NCI-H748 (cell line): Measurements from ENCODE around the gene RIMOC1.

Source experiments
- DNase-seq: peaks from one replicate; lab custom pipeline; 2025; ENCODE audit not compliant: unreplicated experiment; lab: John Stamatoyannopoulos, UW

Gene RIMOC1, protein sequence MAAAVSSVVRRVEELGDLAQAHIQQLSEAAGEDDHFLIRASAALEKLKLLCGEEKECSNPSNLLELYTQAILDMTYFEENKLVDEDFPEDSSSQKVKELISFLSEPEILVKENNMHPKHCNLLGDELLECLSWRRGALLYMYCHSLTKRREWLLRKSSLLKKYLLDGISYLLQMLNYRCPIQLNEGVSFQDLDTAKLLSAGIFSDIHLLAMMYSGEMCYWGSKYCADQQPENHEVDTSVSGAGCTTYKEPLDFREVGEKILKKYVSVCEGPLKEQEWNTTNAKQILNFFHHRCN

DNA sequence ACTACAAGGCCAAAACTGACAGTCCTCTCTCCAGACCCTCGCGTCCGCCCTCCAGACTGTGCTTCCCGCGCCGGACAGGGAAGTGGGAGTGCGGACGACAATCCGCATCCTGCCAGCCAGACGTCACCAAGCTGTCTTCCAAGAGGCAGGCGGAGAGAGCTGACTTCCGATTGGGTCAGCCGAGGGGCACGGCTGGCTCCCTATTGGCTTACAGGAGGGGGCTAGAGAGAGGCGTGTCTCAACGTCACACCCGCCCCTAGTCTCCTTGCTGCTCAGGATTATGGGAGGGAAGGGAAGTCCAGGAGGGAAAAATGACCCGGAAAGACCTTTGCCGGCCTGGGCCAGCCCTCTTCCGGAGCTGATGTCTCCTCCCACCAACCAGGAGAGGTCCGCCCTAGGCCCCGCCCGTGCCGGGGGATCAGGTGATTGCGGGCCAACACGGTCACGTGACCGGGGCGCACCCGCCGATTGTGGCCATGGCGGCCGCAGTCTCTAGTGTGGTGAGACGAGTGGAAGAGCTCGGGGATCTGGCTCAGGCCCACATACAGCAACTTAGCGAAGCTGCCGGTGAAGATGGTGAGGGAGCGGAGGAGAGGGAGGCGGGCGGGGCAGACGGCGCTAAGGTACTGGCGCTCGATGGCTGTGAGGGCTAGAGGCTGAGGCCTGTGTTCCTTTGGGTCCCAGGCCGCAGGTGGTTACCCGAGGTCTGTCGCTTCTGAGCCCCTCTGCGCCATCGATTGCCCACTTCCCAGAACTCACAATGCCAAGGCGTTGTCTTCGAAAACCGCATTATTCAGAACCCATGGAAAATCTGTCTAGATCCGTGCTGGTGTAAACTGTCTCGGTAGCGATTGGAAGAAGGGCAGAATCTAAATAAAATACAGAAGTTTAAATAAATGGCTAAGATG, at the start of gene RIMOC1:
RIMOC1 (plus strand) TSS at position 453 of the 908 bp plus-strand sequence; CDS start at position 477, 24 bp downstream.
- DNase-seq: peak; percentile 100

DNA sequence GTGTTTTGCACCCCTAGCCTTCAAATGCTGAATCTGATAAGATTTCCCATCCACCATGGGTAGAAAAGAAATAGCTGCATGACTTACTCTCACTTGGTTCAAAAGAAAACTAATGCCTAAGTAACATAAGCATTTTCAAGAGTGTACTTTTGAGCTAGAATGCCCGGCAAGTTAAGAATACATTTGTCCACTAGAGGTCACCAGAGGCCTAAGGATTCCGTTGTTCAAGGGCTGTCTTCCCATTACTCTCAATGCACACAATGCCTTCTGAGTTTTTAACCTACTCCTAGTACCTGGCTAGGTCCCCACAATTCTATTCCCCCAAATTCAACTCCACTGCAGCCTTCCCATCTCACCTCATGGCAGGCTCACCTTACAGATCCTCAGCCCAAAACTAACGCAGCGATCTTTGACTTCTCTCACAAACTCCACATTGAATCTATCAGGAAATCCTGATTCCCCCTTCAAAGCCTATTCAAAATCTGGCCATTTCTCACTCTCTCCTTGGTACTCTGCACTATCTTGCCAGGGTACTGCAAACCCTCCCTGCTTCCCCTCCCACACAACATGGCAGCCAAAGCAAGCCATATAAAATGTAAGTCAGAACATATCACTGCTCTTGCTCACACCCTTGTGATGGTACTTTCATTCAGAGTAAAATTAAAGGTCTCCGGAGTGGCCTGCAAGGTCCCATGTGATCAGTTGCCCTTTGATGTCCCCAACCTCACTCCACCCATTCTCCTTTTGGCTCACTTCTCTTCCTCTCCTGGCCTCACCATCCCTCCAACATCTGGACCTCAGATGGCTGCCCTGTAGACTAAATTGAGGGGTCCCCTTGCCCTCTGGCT, 47.3 kb upstream of the RIMOC1 start:
- DNase-seq: peak; percentile 86

DNA sequence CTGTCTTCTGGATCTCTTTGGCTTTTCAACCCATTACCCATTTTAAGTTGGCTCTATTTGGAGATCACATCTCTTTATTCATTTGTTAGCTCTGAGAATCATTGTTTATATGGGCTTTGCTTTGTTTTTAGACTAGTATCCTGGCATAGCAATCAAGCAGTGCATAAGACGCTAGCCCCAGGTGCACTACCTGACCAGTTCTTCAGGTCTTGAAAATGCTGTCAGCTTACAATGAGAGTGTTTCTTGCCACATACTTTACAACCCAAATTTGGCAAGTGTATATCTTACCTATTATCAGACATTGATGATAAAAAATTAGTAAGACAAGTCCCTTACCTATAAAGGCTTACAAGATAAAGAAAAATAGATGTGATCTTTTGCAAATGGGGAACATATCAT, 46.2 kb upstream of the RIMOC1 start:
- DNase-seq: no peak

DNA sequence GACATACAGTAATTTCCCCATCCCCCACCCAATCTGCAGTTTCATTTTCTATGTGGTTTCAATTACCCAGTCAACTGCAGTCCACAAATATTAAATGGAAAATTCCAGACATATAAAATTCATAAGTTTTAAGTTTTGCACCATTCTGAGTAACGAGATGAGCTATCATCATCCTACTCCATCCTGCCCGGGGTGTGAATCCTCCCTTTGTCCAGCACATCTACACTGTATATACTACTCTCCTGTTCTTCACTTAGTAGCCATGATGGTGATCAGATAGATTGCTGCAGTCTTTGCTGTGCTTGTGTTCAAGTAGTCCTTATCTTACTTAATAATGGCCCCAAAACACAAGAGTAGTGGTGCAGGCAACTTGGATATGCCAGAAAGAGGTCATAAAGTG, 45.3 kb upstream of the RIMOC1 start:
- no peak for DNase-seq

DNA sequence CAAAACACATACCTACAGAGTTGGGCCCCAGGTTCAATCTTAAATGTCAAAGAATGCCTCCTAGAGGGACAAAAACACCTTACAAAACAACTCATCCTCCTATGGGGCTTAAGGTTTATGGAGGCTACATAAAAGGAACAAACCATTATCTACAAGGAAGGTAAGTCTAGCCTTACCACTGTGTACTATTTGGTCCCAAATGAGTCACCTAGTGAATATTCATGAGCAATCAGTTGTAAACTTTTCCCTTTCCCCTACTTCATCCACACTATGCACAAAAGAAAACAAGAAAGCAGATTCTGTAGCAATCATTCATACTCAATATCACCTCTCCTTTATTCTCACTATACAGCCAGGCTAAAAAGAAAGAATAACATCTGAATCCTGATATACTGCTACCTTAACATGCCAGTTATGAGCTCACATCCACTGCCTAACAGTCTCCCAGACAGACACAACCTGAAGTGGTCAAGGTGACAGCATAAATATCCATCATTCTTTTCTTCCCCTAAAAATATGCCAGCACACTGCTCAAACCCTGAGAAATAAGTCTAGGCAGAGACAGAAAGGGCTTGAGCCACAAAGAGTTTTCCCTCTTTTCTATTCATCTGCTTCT, 40.2 kb upstream of the RIMOC1 start:
- DNase-seq: no peak

DNA sequence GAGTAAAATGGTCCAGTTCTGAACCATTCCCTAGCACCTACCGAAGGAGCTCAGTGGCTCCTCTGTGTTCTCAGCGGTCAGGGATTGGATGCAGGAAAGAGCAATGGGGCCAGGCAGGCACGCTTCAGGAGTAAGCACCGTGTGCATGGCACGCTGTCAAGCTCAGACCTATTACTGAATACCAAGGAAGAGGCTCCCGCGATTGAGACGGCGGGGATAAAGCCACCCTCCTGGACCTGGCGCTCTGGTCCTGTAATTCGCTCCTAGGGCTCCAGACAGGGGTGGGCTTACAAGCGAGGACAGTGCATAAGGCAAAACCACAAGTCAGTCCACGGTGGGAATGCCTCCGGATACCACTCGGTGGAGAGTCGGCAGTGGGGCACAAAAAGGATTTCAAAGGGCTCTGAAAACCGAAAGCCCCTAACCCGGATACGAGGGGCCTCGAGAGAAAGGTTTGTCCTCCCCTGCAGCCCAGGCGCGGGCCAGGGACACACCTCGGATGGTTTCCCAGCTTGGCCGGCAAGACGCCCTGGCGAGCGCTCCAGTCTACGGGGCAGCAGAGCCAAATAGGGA, 34.9 kb upstream of the RIMOC1 start:
- peak; percentile 81 for DNase-seq

DNA sequence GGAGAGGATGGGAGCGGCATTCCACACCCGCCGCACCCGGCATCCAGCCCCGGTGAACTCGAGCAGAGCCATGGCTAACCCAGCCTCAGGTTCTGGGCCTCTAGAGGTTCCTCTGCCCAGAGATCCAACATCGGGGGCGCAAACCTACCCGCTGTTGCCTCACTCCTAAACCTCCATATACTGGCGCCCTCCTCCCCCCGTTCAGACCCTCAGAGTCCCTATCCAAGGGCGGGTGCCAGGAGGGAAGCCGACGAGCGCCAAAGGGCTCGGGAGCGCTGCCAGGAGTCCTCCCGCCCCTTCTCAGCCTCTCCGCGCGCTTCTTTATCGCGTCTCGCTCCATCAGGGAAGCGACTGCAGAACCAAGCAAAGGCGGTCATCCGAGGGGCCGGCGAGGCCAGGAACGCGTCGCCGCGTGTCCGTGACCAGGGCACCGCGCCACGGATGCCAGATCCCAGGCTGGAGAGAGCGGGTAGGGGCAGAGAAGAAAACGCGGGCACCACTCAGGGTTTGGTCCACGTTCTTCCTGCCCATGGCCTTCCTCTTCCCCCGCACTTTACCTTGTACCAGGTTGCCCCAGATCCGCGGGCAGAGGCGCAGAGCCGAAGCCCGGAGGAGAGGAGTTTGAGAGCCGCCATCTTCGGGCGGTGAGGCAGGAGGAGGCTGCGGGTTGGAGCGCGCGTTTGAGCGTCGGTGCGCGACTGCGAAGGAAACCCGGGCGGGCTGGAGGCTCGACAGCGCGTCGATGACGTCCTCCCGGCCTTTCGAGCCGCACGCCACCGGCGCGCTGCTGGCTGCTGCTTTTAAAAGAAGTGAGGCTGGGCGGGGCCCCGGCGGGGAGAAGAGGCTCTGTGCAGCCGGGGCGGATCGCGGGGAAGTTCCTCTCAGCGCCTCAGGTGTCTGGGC, 34.2 kb upstream of the RIMOC1 start, which contains the start of gene OXCT1:
OXCT1 (minus strand) TSS at position 702 of the 903 bp plus-strand sequence; CDS start at position 635, 67 bp downstream.
- DNase-seq: peak; percentile 99

DNA sequence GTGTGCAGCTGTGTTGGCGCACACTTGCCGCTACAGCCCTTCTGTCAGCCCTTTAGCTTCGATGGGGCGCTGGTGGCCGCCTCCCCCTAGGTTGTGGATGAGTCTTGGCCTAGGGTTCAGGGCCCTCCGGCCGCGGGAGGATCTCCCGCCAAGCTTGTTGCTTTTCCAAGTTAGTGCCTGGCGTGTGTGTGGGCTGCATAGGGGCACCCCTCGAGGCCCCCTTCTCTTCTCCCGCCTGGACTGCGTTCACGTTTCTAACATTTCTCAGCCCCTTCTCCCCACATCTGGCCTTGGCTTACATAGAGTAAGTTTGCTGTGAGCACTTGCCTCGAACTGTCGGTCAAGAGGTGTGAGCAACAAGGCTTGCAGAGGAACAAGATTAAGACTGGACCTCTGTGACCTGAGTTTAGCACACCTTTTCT, 33.5 kb upstream of the RIMOC1 start:
- DNase-seq: no peak

DNA sequence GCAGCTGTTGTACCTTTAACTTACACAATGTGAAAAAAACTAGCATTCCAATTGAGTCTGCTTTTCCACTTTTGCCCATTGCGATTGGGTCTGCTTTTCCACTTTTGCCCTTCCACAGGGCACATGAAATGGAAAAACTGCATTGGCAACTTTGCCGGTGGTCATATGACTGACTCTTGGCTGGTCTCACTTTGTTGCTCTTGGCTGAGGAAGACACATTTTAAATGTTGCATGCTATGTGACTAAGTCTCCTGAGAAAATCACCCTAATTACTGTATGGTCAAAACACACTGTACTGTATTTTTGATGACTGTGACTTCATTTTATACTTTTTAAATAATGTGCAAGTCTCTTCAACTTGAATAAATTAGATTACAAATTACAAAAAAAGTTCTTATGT, 32.3 kb upstream of the RIMOC1 start:
- no peak for DNase-seq

DNA sequence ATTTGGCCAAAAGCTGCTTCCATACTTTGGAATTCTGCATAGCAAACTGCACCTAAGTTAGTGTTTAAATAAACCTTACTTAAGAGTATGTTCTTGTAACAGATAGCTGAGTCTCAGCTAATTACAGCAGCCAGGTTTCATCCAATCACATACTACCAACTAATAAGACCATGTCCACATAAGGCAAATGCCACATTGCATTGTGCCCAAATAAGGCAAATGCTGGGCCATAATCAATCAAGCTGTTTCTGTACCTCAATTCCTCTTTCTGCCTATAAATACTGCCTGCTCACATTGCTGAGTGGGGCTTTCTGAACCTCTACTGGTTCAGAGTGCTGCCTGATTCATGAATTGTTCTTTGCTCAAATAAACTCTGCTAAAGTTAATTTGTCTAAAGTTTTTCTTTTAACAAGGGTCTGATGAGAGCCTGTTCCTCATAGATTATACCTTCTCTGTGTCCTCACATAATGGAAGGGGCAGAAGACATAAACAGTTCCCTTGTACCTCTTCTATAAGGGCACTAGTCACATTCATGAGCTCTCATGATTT, 29.6 kb upstream of the RIMOC1 start:
- no peak for DNase-seq

DNA sequence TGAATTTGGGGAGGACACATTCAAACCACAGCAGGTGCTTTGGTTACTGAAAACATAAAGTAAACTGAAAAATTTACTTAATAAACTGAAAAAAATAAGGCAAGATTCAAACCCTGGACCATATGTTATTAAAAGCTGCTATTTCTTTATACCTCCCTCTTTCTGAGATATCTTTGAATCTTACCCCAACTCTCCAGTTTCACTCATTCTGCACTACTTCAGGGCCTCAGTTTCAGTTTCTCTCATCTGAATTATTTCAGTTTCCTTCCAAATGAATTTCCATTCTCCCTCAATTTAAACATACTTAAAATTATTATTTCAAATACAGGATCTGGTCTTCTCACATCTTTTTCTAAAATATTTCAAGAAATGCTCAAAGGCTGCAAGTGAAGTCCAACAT, 29.0 kb upstream of the RIMOC1 start:
- no peak for DNase-seq

DNA sequence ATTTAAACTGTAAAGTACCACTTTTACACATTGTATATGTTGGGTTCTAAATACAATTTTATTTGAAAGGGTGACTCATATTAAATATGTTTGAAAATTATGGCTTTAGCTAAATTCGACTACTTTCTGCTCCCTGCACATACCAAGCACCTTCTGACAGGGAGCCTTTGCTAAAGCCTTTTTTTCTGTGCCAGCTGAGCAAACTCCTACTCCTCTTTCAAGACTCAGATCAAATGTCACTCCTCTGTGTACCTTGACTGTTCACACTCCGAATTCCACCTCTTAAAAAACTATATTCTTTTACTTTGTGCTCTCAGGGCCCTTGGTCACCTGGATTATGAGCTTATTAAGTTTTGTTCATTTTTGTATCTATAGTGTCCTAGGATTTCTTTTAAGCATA, 27.5 kb upstream of the RIMOC1 start:
- DNase-seq: peak; percentile 27

DNA sequence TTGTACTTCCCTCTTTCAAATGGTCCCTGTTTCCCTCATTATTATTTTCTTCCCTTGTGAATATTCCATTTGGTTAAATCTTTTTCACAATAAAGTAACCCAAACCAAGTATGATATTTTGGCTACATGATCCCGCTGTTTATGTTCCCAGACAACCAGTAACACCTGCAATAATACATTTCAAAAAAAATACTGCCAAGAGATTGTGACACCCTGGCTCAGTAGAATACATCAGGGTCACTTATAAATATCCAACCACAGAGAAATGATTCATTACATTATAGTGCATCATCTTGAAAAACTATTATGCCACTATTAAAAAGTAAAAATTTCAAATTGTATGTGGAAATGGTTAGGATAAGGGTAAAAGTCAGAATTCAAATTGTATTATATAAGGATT, 26.7 kb upstream of the RIMOC1 start:
- no peak for DNase-seq

DNA sequence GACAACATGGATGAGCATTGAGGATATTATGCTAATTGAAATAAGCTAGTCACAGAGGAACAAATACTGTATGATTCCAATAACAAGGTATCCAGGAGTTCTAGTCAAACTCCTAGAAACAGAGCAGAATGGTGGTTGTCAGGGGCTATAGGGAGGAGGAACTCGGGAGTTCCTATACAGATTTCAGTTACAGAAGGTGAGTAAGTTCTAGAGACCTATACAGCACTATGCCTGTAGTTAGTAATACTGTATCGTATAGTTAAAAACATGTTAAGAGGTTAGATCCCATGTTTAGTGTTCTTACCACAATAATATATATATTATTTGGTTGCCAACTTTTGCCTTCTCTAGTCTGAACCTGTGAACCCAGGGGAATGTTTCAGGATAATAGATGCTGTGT, 26.0 kb upstream of the RIMOC1 start:
- no peak for DNase-seq

DNA sequence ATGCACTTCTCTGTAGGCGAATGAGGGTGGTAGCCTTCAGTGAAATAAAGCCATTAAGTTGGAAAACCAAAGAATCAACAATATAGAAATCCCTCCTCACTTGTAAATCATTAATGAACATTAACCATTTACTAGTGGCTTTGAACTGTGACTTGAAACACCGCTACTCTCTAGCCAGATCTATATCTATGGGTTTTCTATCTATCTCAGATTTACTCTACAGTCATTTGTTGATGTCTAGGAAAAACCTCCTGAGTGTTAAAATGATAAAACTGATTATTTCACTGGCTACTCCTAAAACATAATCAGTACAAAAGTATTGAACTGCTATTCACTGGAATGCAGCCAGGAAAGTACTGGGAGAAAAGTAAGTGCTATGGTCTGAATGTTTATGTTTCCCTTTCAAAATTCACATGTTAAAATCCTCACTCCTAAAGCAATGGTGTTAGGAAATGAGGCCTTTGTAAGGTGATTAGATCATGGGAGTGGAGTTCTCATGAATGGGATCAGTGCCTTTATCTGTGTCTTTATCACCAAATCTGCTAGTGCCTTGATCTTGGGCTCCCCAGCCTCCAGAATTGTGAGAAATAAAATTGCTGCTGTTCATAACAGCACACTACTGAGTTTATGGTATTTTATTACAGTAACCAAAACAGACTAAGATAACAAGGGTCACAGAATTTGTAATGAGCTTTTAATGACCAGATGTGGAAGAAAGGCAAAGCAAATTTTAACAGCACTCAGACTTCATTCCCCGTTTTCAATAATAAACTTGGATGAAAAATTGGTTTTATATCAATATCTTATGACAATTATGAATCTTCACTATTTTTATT, 25.3 kb upstream of the RIMOC1 start:
- DNase-seq: no peak

DNA sequence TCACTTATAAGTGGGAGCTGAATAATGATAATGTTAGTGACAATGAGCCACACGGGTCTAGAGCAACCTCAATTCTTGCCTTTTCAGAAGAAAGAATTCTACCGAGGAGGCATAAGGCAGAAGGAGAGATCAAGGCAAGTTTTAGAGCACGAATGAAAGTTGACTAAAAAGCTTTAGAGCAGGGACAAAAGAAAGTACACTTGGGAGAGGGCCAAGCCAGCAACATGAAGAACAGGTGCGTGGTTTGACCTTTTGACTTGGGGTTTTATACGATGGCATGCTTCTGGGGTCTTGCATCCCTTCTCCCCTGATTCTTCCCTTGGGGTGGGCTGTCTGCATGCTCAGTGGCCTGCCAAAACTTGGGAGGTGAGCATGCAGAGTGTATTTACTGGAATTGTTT, 21.4 kb upstream of the RIMOC1 start:
- no peak for DNase-seq

DNA sequence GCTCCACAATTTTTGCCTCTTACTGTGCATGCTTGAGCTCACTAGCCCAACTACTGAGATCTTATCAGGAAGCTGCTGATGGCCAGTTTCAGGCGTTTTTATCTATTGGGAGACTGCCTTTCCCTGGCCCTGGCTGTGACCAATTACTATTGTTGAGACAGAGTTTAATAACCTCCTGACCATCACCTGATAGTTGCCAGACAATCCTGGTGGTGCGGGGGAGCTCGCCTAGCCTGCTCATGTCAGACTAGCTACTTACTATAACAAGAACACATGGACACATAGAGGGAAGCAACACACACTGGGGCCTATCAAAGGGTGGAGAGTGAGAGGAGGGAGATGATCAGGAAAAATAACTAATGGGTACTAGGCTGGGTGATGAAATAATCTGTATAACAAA, 20.9 kb upstream of the RIMOC1 start:
- no peak for DNase-seq

DNA sequence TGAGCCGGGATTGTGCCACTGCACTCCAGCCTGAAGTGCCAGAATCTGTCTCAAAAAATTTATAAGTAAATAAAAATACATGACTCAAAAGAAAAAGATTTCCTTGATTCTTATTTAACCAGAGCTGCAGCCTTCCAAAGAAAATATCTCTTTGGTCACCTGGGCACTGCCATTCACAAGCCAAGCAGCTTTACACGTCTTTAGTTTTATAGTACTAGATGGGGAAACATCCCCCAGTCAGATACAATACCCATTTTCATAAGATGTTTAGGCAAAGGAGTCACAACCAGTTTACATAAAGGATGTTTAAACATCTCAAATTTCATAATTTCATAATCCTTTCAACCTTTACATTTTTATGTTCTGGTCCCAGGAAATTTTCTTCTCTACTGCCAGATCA, 20.2 kb upstream of the RIMOC1 start:
- no peak for DNase-seq
